A549 (cell line): ENCODE data around the gene SIGLEC8. TPM values are rescaled to one million over a fixed set of nuclear protein-coding genes. Genes with fewer than 3 reads are reported as not detected.

Experiments
- ATAC-seq, 2 experiments: fragments of 200-7000 bp in 1 of 2; fragments of >200 bp in 1 of 2; cut with Nextera tagmentation in 1 of 2; cut with Tn5 transposase in 1 of 2; 3 replicates each; pipeline versions ENCODE4 v1.8.0 to v1.9.1; 2018 to 2020; ENCODE audit warnings: mild to moderate bottlenecking in 1 of 2, moderate library complexity in 1 of 2
- CTCF ChIA-PET: fragments of 300-600 bp; sonication (Branson Sonifier 250); formaldehyde crosslinking; extraction: SDS; loops from one replicate; lab custom pipeline; 2021; ENCODE audit warnings: antibody characterized with exemption, inconsistent platforms; lab: Yijun Ruan, JAX
- POLR2A ChIA-PET: fragments of 350-600 bp; formaldehyde crosslinking; extraction: SDS; loops from one replicate; lab custom pipeline; 2021; ENCODE audit warnings: antibody characterized with exemption, inconsistent platforms; lab: Yijun Ruan, JAX
- DNase-seq, 2 experiments: peaks; one replicate each; pipeline versions ENCODE4 v3.0.0 to v3.0.0-alpha.2; 2011 to 2016; ENCODE audit warnings: low read depth in 1 of 2, low spot score in 1 of 2
- FAIRE-seq: peaks from 2 replicates; lab custom pipeline; 2011; peaks lifted over from hg19 to GRCh38; lab: Jason Lieb, UNC
- H3K27ac ChIP-seq, 2 experiments: fragments of >200 bp; sonication (Bioruptor Twin); formaldehyde crosslinking; 3 replicates each; pipeline ENCODE4 v1.5.1; 2016 to 2017
- H3K4me1 ChIP-seq: fragments of >200 bp; sonication (Bioruptor Twin); formaldehyde crosslinking; 3 replicates; pipeline ENCODE4 v1.6.1; 2016
- H3K4me2 ChIP-seq: fragments of >200 bp; sonication (Bioruptor Twin); formaldehyde crosslinking; 3 replicates; pipeline ENCODE4 v1.6.1; 2016
- H3K4me3 ChIP-seq: fragments of >200 bp; sonication (Bioruptor Twin); formaldehyde crosslinking; 3 replicates; pipeline ENCODE4 v1.5.1; 2016
- H3K9me3 ChIP-seq: fragments of >200 bp; sonication (Bioruptor Twin); formaldehyde crosslinking; 3 replicates; pipeline ENCODE4 v1.6.1; 2016
- CBX2 ChIP-seq: fragments of 200-600 bp; sonication (generic); IDR thresholded peaks from 2 replicates; pipeline ENCODE4 v1.6.1; 2016; ENCODE audit warnings: low read depth, mild to moderate bottlenecking, borderline replicate concordance
- CBX8 ChIP-seq: fragments of 200-600 bp; sonication (generic); IDR thresholded peaks from 2 replicates; pipeline ENCODE4 v1.6.1; 2016
- CHD4 ChIP-seq: fragments of 200-600 bp; sonication (generic); IDR thresholded peaks from 2 replicates; pipeline ENCODE4 v1.6.1; 2016; ENCODE audit warnings: antibody characterized with exemption, mild to moderate bottlenecking, borderline replicate concordance
- EHMT2 ChIP-seq: fragments of 200-600 bp; sonication (generic); IDR thresholded peaks from 2 replicates; pipeline ENCODE4 v1.6.1; 2016; ENCODE audit warnings: antibody characterized with exemption, low read depth, mild to moderate bottlenecking, moderate library complexity
- EP300 ChIP-seq, 2 experiments: fragments of >200 bp; sonication (Bioruptor Twin); formaldehyde crosslinking; IDR thresholded peaks; 2 replicates in 1 of 2; 3 replicates in 1 of 2; pipeline ENCODE4 v1.6.1; 2016 to 2017
- FOXS1 ChIP-seq: fragments of 250-450 bp; sonication (Bioruptor Pico); IDR thresholded peaks from 2 replicates; pipeline ENCODE4 v1.5.0; 2020; ENCODE audit warnings: mild to moderate bottlenecking, moderate library complexity
- HDAC2 ChIP-seq: fragments of 200-600 bp; sonication (generic); IDR thresholded peaks from 2 replicates; pipeline ENCODE4 v1.6.1; 2016
- HOXB13 ChIP-seq: fragments of 250-450 bp; sonication (Bioruptor Pico); IDR thresholded peaks from 2 replicates; pipeline ENCODE4 v1.5.0; 2020; ENCODE audit warnings: low read depth, mild to moderate bottlenecking, moderate library complexity
- HOXB5 ChIP-seq: fragments of 250-450 bp; sonication (Bioruptor Pico); IDR thresholded peaks from 2 replicates; pipeline ENCODE4 v1.5.0; 2020; ENCODE audit warnings: mild to moderate bottlenecking, moderate library complexity
- JUNB ChIP-seq: fragments of >200 bp; sonication (Bioruptor Twin); formaldehyde crosslinking; IDR thresholded peaks from 2 replicates; pipeline ENCODE4 v1.6.1; 2016
- KDM1A ChIP-seq: fragments of 200-600 bp; sonication (generic); IDR thresholded peaks from 2 replicates; pipeline ENCODE4 v1.6.1; 2016; ENCODE audit warnings: low read depth, mild to moderate bottlenecking
- MAFK ChIP-seq: fragments of 450-650 bp; IDR thresholded peaks from 2 replicates; pipeline ENCODE4 v1.6.1; 2014; ENCODE audit not compliant: partially characterized antibody
- MAZ ChIP-seq: fragments of 150-350 bp; IDR thresholded peaks from 2 replicates; pipeline ENCODE4 v1.6.1; 2014; ENCODE audit warnings: antibody characterized with exemption, low read depth, low read length, borderline replicate concordance
- NFE2L2 ChIP-seq: fragments of 150-350 bp; conservative IDR thresholded peaks from 2 replicates; pipeline ENCODE4 v1.6.1; 2014; ENCODE audit warnings: low read length
- NPAS2 ChIP-seq: fragments of 250-450 bp; sonication (Bioruptor Pico); IDR thresholded peaks from 2 replicates; pipeline ENCODE4 v1.8.0; 2022; ENCODE audit warnings: mild to moderate bottlenecking, moderate library complexity, borderline replicate concordance
- POLR2A ChIP-seq: IDR thresholded peaks from 2 replicates; pipeline ENCODE4 v1.6.1; 2012; ENCODE audit warnings: mild to moderate bottlenecking, low read length
- POLR2AphosphoS2 ChIP-seq: conservative IDR thresholded peaks from 2 replicates; pipeline ENCODE4 v1.6.1; 2012; ENCODE audit warnings: low read length, improper control_type of control experiment, inconsistent platforms
- RAD21 ChIP-seq, 2 experiments: fragments of >200 bp in 1 of 2; sonication (Bioruptor Twin) in 1 of 2; formaldehyde crosslinking in 1 of 2; IDR thresholded peaks in 1 of 2; conservative IDR thresholded peaks in 1 of 2; 2 replicates in 1 of 2; 3 replicates in 1 of 2; pipeline ENCODE4 v1.6.1; 2012 to 2018; ENCODE audit warnings: inconsistent platforms in 1 of 2
- RFX5 ChIP-seq: fragments of 450-650 bp; IDR thresholded peaks from 2 replicates; pipeline ENCODE4 v1.7.1; 2014; ENCODE audit warnings: antibody characterized with exemption, mild to moderate bottlenecking, moderate library complexity
- RNF2 ChIP-seq: fragments of 200-600 bp; sonication (generic); IDR thresholded peaks from 2 replicates; pipeline ENCODE4 v1.6.1; 2016; ENCODE audit warnings: low read depth, mild to moderate bottlenecking, antibody characterized with exemption, moderate library complexity, borderline replicate concordance
- SREBF2 ChIP-seq: fragments of 450-650 bp; IDR thresholded peaks from 2 replicates; pipeline ENCODE4 v1.6.1; 2014; ENCODE audit warnings: mild to moderate bottlenecking, moderate library complexity
- TFCP2L1 ChIP-seq: fragments of 250-450 bp; sonication (Bioruptor Pico); IDR thresholded peaks from 2 replicates; pipeline ENCODE4 v1.5.0; 2021; ENCODE audit warnings: mild to moderate bottlenecking
- TP53 ChIP-seq: fragments of 250-450 bp; sonication (Bioruptor Pico); IDR thresholded peaks from 2 replicates; pipeline ENCODE4 v1.5.0; 2021; ENCODE audit warnings: mild to moderate bottlenecking, moderate library complexity
- WGBS: methylation state at CpG from one replicate; pipeline ENCODE4 v1.1.6; 2017; ENCODE audit errors: missing lambda C conversion rate; 5-methylcytosine and 5-hydroxymethylcytosine counted together
- polyA plus RNA-seq, 4 experiments: library from polyadenylated mRNA; depleted of rRNA in 3 of 4; stranded (reverse); fragments of >200 nt; fragmentation: RNase III in 1 of 4; extraction: RNeasy Plus Mini Kit Qiagen cat#74134 plus additional on column Dnase treatment in 1 of 4; gene quantifications; 2 replicates in 3 of 4; 3 replicates in 1 of 4; pipeline ENCODE4 v1.2.3, GENCODE V29; 2011 to 2017
- TF ChIP-seq, protein P1 (sequence below): fragments of 450-650 bp; IDR thresholded peaks from 2 replicates; pipeline ENCODE4 v1.6.1; 2014; ENCODE audit warnings: antibody characterized with exemption
- TF ChIP-seq, protein P2 (sequence below): IDR thresholded peaks from 2 replicates; pipeline ENCODE4 v1.6.1; 2012; ENCODE audit warnings: low read depth, borderline replicate concordance
- TF ChIP-seq, protein P3 (sequence below): fragments of >200 bp; sonication (Bioruptor Twin); formaldehyde crosslinking; IDR thresholded peaks from 3 replicates; pipeline ENCODE4 v1.6.1; 2016
- TF ChIP-seq, protein P4 (sequence below): fragments of 150-350 bp; IDR thresholded peaks from 2 replicates; pipeline ENCODE4 v1.6.1; 2014; ENCODE audit warnings: low read depth, mild to moderate bottlenecking, low read length

SIGLEC8 gene
- polyA plus RNA-seq, 2 of the 4 experiments (the other 2 are of a cell fraction), result not detected

DNA sequence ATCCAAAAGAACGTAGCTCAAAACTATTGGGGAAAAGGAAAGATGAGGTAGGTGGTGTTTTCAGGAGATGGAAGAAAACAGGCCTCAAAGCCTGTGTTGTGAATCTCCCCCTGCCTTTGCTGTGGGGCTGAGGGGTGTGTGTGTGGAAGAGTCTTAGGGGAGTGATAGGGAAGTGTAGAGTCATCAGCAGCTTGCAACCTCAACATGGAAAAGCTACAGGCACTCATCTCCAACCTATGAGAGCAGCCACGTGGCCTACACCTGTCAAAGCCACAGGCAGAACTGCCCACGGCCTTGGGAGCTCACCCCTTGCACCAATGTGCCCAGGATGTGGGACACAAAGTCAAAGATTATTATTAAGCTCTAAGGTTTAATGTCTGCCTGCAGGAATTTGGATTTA, 47.6 kb upstream of the SIGLEC8 start:
- no peak for DNase-seq
- ChIA-PET POLR2A (no interaction called here), CTCF (interaction anchor here (1.0 to 1.6 kb wide), 3 partner anchors 8 to 33 kb away, joined by 4 read pairs; no protein-coding TSS in a partner anchor)
- Histone ChIP-seq H3K4me2 (no peak overlapping the region), H3K4me1 (no peaks in the 10 kb centered on the region), H3K4me3 (no peak overlapping the region), H3K27ac (no peak overlapping the region), H3K9me3 (no peaks in the 10 kb centered on the region; the same call in 2 of the 3 replicates)
- no peak for ATAC-seq
- FAIRE-seq, result no peak
- WGBS, result 0% methylated on average over 3 of the region's 3 CpGs
- TF ChIP-seq FOXS1 (CRISPR knock-in tag) (no peak), CBX8 (no peak), RAD21 (conservative IDR thresholded peaks at IDR 0.05 in 1 of 2, IDR thresholded peaks at IDR 0.05 in 1 of 2) (no peak), NPAS2 (CRISPR knock-in tag) (no peak), POLR2A (no peak), HDAC2 (no peak), TP53 (no peak), CHD4 (no peak), NFE2L2 (no peak), MAFK (no peak), HOXB13 (CRISPR knock-in tag) (no peak), KDM1A (no peak), SREBF2 (no peak), HOXB5 (CRISPR knock-in tag) (no peak)
- TF ChIP-seq, protein P1, sequence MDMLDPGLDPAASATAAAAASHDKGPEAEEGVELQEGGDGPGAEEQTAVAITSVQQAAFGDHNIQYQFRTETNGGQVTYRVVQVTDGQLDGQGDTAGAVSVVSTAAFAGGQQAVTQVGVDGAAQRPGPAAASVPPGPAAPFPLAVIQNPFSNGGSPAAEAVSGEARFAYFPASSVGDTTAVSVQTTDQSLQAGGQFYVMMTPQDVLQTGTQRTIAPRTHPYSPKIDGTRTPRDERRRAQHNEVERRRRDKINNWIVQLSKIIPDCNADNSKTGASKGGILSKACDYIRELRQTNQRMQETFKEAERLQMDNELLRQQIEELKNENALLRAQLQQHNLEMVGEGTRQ, result no peak
- TF ChIP-seq, protein P2, sequence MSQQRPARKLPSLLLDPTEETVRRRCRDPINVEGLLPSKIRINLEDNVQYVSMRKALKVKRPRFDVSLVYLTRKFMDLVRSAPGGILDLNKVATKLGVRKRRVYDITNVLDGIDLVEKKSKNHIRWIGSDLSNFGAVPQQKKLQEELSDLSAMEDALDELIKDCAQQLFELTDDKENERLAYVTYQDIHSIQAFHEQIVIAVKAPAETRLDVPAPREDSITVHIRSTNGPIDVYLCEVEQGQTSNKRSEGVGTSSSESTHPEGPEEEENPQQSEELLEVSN, result no peak
- TF ChIP-seq, protein P3, sequence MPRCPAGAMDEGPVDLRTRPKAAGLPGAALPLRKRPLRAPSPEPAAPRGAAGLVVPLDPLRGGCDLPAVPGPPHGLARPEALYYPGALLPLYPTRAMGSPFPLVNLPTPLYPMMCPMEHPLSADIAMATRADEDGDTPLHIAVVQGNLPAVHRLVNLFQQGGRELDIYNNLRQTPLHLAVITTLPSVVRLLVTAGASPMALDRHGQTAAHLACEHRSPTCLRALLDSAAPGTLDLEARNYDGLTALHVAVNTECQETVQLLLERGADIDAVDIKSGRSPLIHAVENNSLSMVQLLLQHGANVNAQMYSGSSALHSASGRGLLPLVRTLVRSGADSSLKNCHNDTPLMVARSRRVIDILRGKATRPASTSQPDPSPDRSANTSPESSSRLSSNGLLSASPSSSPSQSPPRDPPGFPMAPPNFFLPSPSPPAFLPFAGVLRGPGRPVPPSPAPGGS, result no peak

DNA sequence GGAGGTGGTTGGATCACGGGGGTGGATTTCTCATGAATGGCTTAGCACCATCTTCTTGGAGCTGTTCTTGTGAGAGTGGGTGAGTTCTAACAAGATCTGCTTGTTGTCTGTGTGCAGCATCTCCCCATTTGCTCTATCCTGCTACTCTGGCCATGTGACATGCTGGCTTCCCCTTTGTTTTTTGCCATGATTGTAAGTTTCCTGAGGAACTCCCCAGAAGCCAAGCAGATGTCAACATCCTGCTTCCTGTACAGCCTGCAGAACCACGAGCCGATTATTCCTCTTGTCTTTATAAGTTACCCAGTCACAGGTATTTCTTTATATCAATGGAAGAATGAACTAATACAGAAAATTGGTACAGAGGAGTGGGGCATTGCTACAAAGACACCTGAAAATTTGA, 45.6 kb upstream of the SIGLEC8 start:
- H3K4me2 ChIP-seq, result no peak overlapping the region
- ChIA-PET POLR2A (no interaction called here), CTCF (interaction anchor here (2.0 to 2.4 kb wide), 2 partner anchors 11 to 82 kb away, joined by 6 to 14 read pairs; no protein-coding TSS in a partner anchor)
- FAIRE-seq, result no peak
- no peak for ATAC-seq
- H3K4me1 ChIP-seq, result no peaks in the 10 kb centered on the region
- no peak overlapping the region for H3K4me3 ChIP-seq
- 3% methylated on average over 3 of the region's 3 CpGs for WGBS
- H3K9me3 ChIP-seq, result peaks cover 6% of the 10 kb centered on the region
- no peak for TF ChIP-seq JUNB
- TF ChIP-seq CBX2, result no peak
- no peak for TF ChIP-seq POLR2AphosphoS2
- TF ChIP-seq CBX8, result no peak
- TF ChIP-seq EP300 (IDR thresholded peaks at IDR 0.05), result no peak
- no peak for TF ChIP-seq TFCP2L1 (CRISPR knock-in tag)
- no peak for TF ChIP-seq RFX5
- TF ChIP-seq, protein P4, sequence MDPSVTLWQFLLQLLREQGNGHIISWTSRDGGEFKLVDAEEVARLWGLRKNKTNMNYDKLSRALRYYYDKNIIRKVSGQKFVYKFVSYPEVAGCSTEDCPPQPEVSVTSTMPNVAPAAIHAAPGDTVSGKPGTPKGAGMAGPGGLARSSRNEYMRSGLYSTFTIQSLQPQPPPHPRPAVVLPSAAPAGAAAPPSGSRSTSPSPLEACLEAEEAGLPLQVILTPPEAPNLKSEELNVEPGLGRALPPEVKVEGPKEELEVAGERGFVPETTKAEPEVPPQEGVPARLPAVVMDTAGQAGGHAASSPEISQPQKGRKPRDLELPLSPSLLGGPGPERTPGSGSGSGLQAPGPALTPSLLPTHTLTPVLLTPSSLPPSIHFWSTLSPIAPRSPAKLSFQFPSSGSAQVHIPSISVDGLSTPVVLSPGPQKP, result no peak
- TF ChIP-seq MAZ, result no peak
- TF ChIP-seq EHMT2, result no peak
- no peak for TF ChIP-seq RNF2
- TF ChIP-seq TP53, result no peak
- TF ChIP-seq, all 56 proteins: peak for 0
- no peak overlapping the region for H3K27ac ChIP-seq
- DNase-seq, result no peak
